Measurements from ENCODE around the gene MCM3AP. TPM values are rescaled to one million over a fixed set of nuclear protein-coding genes. Genes with fewer than 3 reads are reported as not detected.
A peak's percentile ranks its signal among the peaks of the same experiment; 100 is the strongest.

Gene MCM3AP
- total RNA-seq, 1 donor from 2014 or later = 237 TPM

- H3K4me3 ChIP-seq (ENCODE audit: low read length in 3 of 3) = peak overlapping the region; percentile 8 to 33 (median 18)
- peaks cover 21 to 33% (median 29%) of the 10 kb centered on the region in 3 donors for H3K4me1 ChIP-seq (ENCODE audit: control insufficient read depth in 3 of 3, insufficient read depth in 3 of 3, low read length in 3 of 3)
- H3K27me3 ChIP-seq (ENCODE audit: control insufficient read depth in 3 of 3, insufficient read depth in 3 of 3, low read length in 3 of 3) = no peaks in the 10 kb centered on the region
- peaks cover 23 to 35% (median 33%) of the 10 kb centered on the region in 3 donors for H3K36me3 ChIP-seq (ENCODE audit: control insufficient read depth in 3 of 3, insufficient read depth in 3 of 3, low read length in 3 of 3)
- H3K9me3 ChIP-seq (ENCODE audit: control insufficient read depth in 3 of 3, low read length in 3 of 3) = no peaks in the 10 kb centered on the region
- H3K27ac ChIP-seq (ENCODE audit: low read depth, low read length) = no peak overlapping the region
- peak overlapping the region in 2 of 3 donors; percentile 63 to 96 for H3K9ac ChIP-seq (ENCODE audit: low read depth in 1 of 3, low read length in 3 of 3)
These were observed 1.2 kb downstream of the MCM3AP start for GRCh38 chr21:46284077-46284644.

GRCh38 chr21:46274797-46275390, 10.5 kb downstream of the MCM3AP start:
- Histone ChIP-seq H3K4me3 (ENCODE audit: low read length in 3 of 3) (no peak overlapping the region), H3K27ac (ENCODE audit: low read depth, low read length) (no peak overlapping the region), H3K36me3 (ENCODE audit: control insufficient read depth in 3 of 3, insufficient read depth in 3 of 3, low read length in 3 of 3) (peaks cover 72 to 80% (median 78%) of the 10 kb centered on the region in 3 donors), H3K27me3 (ENCODE audit: control insufficient read depth in 3 of 3, insufficient read depth in 3 of 3, low read length in 3 of 3) (no peaks in the 10 kb centered on the region), H3K9me3 (ENCODE audit: control insufficient read depth in 3 of 3, low read length in 3 of 3) (no peaks in the 10 kb centered on the region), H3K9ac (ENCODE audit: low read depth in 1 of 3, low read length in 3 of 3) (no peak overlapping the region), H3K4me1 (ENCODE audit: control insufficient read depth in 3 of 3, insufficient read depth in 3 of 3, low read length in 3 of 3) (no peaks in the 10 kb centered on the region)

- Histone ChIP-seq H3K27me3 (ENCODE audit: control insufficient read depth in 3 of 3, insufficient read depth in 3 of 3, low read length in 3 of 3) (no peaks in the 10 kb centered on the region), H3K36me3 (ENCODE audit: control insufficient read depth in 3 of 3, insufficient read depth in 3 of 3, low read length in 3 of 3) (peaks cover 69 to 79% (median 76%) of the 10 kb centered on the region in 3 donors), H3K9ac (ENCODE audit: low read depth in 1 of 3, low read length in 3 of 3) (no peak overlapping the region), H3K27ac (ENCODE audit: low read depth, low read length) (no peak overlapping the region), H3K4me1 (ENCODE audit: control insufficient read depth in 3 of 3, insufficient read depth in 3 of 3, low read length in 3 of 3) (no peaks in the 10 kb centered on the region), H3K9me3 (ENCODE audit: control insufficient read depth in 3 of 3, low read length in 3 of 3) (no peaks in the 10 kb centered on the region), H3K4me3 (ENCODE audit: low read length in 3 of 3) (no peak overlapping the region)
These were observed 12.1 kb downstream of the MCM3AP start for GRCh38 chr21:46273341-46273740.

DNA sequence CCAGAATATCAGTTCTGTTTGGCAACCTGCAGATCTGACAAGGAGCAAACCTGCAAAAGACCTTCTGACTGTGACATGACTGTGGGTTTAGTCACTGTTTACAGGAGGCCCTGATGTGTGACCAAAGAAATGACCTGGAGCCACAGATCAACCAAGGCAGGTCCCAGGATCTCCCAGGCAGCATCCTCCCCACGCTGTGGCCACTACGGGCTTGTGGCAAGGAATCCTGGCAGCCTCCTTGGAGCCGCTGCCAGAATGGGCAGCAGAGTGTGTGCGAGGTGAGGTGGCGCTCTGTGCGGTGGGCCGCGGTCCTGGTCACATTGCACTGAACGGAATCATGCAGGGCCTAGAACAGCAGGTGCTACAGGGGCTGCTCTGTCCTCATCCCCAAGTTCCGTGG, 15.9 kb downstream of the MCM3AP start:
- Histone ChIP-seq H3K9me3 (ENCODE audit: control insufficient read depth in 3 of 3, low read length in 3 of 3) (no peaks in the 10 kb centered on the region), H3K4me1 (ENCODE audit: control insufficient read depth in 3 of 3, insufficient read depth in 3 of 3, low read length in 3 of 3) (no peaks in the 10 kb centered on the region), H3K9ac (ENCODE audit: low read depth in 1 of 3, low read length in 3 of 3) (no peak overlapping the region), H3K4me3 (ENCODE audit: low read length in 3 of 3) (no peak overlapping the region), H3K27me3 (ENCODE audit: control insufficient read depth in 3 of 3, insufficient read depth in 3 of 3, low read length in 3 of 3) (no peaks in the 10 kb centered on the region), H3K36me3 (ENCODE audit: control insufficient read depth in 3 of 3, insufficient read depth in 3 of 3, low read length in 3 of 3) (peaks cover 79 to 89% (median 82%) of the 10 kb centered on the region in 3 donors), H3K27ac (ENCODE audit: low read depth, low read length) (no peak overlapping the region)

DNA sequence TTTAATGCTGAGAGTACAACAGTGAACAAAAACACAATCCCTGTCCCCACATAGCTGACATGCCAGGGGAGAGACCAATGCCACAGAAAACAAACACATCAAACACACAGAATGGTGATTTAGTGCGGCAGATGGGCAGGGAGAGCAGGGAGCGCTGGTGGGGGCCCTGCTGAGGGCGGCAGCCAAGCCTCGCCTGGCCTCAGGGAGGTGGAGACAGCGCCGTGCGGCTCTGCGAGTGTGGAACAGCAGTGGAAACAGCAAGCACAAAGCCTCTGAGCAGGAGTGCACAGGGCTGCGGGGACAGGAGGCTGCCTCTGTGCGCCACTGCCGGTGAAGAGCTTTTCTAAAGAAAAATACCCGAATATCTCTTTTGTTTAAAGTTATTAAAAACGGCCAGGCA, 17.0 kb downstream of the MCM3AP start:
- peaks cover 80 to 86% (median 84%) of the 10 kb centered on the region in 3 donors for H3K36me3 ChIP-seq (ENCODE audit: control insufficient read depth in 3 of 3, insufficient read depth in 3 of 3, low read length in 3 of 3)
- no peak overlapping the region for H3K4me3 ChIP-seq (ENCODE audit: low read length in 3 of 3)
- no peak overlapping the region for H3K27ac ChIP-seq (ENCODE audit: low read depth, low read length)
- H3K27me3 ChIP-seq (ENCODE audit: control insufficient read depth in 3 of 3, insufficient read depth in 3 of 3, low read length in 3 of 3) = no peaks in the 10 kb centered on the region
- H3K9ac ChIP-seq (ENCODE audit: low read depth in 1 of 3, low read length in 3 of 3) = no peak overlapping the region
- H3K4me1 ChIP-seq (ENCODE audit: control insufficient read depth in 3 of 3, insufficient read depth in 3 of 3, low read length in 3 of 3) = no peaks in the 10 kb centered on the region
- no peaks in the 10 kb centered on the region for H3K9me3 ChIP-seq (ENCODE audit: control insufficient read depth in 3 of 3, low read length in 3 of 3)

DNA sequence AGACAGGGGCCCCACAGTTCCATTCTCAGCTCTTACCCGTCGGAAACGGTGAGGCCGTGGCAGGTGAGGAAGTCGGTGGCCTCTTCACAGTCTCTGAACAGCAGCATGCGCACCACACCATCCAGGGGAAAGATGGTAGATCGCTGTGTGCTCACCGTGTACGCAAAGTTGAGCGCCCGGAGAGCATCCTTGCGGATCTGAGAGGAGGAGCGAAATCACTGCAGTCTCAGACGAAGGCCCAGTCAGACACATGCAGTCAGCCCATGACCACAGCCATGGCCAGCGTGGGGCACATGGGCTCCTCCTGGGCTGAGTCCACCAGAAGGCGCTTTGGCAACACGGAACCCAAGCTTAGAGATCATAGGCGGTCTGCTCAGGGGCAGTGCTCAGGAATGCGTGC, 18.5 kb downstream of the MCM3AP start:
- peaks cover 67 to 76% (median 76%) of the 10 kb centered on the region in 3 donors for H3K36me3 ChIP-seq (ENCODE audit: control insufficient read depth in 3 of 3, insufficient read depth in 3 of 3, low read length in 3 of 3)
- H3K27ac ChIP-seq (ENCODE audit: low read depth, low read length) = no peak overlapping the region
- H3K27me3 ChIP-seq (ENCODE audit: control insufficient read depth in 3 of 3, insufficient read depth in 3 of 3, low read length in 3 of 3) = no peaks in the 10 kb centered on the region
- H3K4me1 ChIP-seq (ENCODE audit: control insufficient read depth in 3 of 3, insufficient read depth in 3 of 3, low read length in 3 of 3) = no peaks in the 10 kb centered on the region
- H3K9me3 ChIP-seq (ENCODE audit: control insufficient read depth in 3 of 3, low read length in 3 of 3) = no peaks in the 10 kb centered on the region
- no peak overlapping the region for H3K4me3 ChIP-seq (ENCODE audit: low read length in 3 of 3)
- no peak overlapping the region for H3K9ac ChIP-seq (ENCODE audit: low read depth in 1 of 3, low read length in 3 of 3)

GRCh38 chr21:46265736-46266525, 19.5 kb downstream of the MCM3AP start:
- H3K4me3 ChIP-seq (ENCODE audit: low read length in 3 of 3) = no peak overlapping the region

DNA sequence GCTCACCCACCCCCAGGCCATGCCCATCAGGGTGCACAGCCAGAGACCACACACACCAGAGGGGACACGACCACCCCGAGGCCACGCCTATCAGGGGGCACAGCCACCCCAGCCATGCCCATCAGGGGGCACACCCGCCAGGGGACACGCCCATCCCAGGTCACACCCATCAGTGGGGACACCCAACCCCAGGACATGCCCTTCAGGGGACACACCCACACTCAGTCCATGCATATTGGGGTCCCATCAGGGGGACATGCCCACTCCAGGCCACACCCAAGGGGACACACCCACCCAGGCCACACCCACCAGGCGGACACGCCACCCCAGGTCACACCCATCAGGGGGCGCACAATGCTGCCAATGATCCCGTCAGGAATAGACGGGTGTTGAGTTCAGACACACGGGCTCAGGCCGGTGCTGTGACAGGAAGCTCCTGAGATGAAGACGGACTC, 20.7 kb downstream of the MCM3AP start:
- Histone ChIP-seq H3K4me3 (ENCODE audit: low read length in 3 of 3) (no peak overlapping the region), H3K9ac (ENCODE audit: low read depth in 1 of 3, low read length in 3 of 3) (no peak overlapping the region), H3K9me3 (ENCODE audit: control insufficient read depth in 3 of 3, low read length in 3 of 3) (no peaks in the 10 kb centered on the region), H3K27me3 (ENCODE audit: control insufficient read depth in 3 of 3, insufficient read depth in 3 of 3, low read length in 3 of 3) (no peaks in the 10 kb centered on the region), H3K27ac (ENCODE audit: low read depth, low read length) (no peak overlapping the region), H3K36me3 (ENCODE audit: control insufficient read depth in 3 of 3, insufficient read depth in 3 of 3, low read length in 3 of 3) (peaks cover 65 to 74% (median 72%) of the 10 kb centered on the region in 3 donors), H3K4me1 (ENCODE audit: control insufficient read depth in 3 of 3, insufficient read depth in 3 of 3, low read length in 3 of 3) (no peaks in the 10 kb centered on the region)

More at GRCh38 chr21:46265736-46266525, 19.5 kb downstream of the MCM3AP start:
- peaks cover 62 to 77% (median 72%) of the 10 kb centered on the region in 3 donors for H3K36me3 ChIP-seq (ENCODE audit: control insufficient read depth in 3 of 3, insufficient read depth in 3 of 3, low read length in 3 of 3)
- H3K9ac ChIP-seq (ENCODE audit: low read depth in 1 of 3, low read length in 3 of 3) = no peak overlapping the region
- no peaks in the 10 kb centered on the region for H3K4me1 ChIP-seq (ENCODE audit: control insufficient read depth in 3 of 3, insufficient read depth in 3 of 3, low read length in 3 of 3)
- no peaks in the 10 kb centered on the region for H3K27me3 ChIP-seq (ENCODE audit: control insufficient read depth in 3 of 3, insufficient read depth in 3 of 3, low read length in 3 of 3)
- no peaks in the 10 kb centered on the region for H3K9me3 ChIP-seq (ENCODE audit: control insufficient read depth in 3 of 3, low read length in 3 of 3)
- no peak overlapping the region for H3K27ac ChIP-seq (ENCODE audit: low read depth, low read length)

- H3K36me3 ChIP-seq (ENCODE audit: control insufficient read depth in 3 of 3, insufficient read depth in 3 of 3, low read length in 3 of 3) = peaks cover 62 to 68% (median 67%) of the 10 kb centered on the region in 3 donors
These were observed 21.2 kb downstream of the MCM3AP start for GRCh38 chr21:46264046-46264689.

More at GRCh38 chr21:46264046-46264689, 21.2 kb downstream of the MCM3AP start:
- H3K9me3 ChIP-seq (ENCODE audit: control insufficient read depth in 3 of 3, low read length in 3 of 3) = no peaks in the 10 kb centered on the region
- no peak overlapping the region for H3K27ac ChIP-seq (ENCODE audit: low read depth, low read length)
- no peaks in the 10 kb centered on the region for H3K4me1 ChIP-seq (ENCODE audit: control insufficient read depth in 3 of 3, insufficient read depth in 3 of 3, low read length in 3 of 3)
- H3K9ac ChIP-seq (ENCODE audit: low read depth in 1 of 3, low read length in 3 of 3) = no peak overlapping the region
- no peaks in the 10 kb centered on the region for H3K27me3 ChIP-seq (ENCODE audit: control insufficient read depth in 3 of 3, insufficient read depth in 3 of 3, low read length in 3 of 3)
- H3K4me3 ChIP-seq (ENCODE audit: low read length in 3 of 3) = no peak overlapping the region
